Measurements from ENCODE around the gene SCG3.
"Not testable (repeated sequence)": the region's sequence is repeated elsewhere in the genome, so short reads cannot be mapped to it uniquely, and the experiment has no call there.

SCG3 gene

DNA sequence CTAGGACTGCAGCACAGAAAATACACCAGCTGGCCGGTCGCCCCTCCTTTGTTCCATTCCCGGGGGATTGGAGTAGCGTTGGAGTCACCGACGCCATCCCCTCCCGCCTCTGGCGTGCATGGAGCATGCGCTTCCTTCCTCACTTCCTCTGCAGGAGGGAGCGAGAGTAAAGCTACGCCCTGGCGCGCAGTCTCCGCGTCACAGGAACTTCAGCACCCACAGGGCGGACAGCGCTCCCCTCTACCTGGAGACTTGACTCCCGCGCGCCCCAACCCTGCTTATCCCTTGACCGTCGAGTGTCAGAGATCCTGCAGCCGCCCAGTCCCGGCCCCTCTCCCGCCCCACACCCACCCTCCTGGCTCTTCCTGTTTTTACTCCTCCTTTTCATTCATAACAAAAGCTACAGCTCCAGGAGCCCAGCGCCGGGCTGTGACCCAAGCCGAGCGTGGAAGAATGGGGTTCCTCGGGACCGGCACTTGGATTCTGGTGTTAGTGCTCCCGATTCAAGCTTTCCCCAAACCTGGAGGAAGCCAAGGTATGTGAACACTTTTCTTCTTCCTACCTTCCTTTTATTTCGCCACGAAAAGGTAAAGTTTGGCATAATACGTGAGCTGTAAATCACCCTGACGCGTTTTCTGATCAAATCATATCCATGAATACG is at the start of gene SCG3:
Gene SCG3 (plus strand): TSS at position 201 of the 661 bp plus-strand sequence. CDS start 253 bp downstream, at position 454.
- DNase-seq (ENCODE audit: low read depth in 2 of 2): peak; percentile 28 to 29

DNA sequence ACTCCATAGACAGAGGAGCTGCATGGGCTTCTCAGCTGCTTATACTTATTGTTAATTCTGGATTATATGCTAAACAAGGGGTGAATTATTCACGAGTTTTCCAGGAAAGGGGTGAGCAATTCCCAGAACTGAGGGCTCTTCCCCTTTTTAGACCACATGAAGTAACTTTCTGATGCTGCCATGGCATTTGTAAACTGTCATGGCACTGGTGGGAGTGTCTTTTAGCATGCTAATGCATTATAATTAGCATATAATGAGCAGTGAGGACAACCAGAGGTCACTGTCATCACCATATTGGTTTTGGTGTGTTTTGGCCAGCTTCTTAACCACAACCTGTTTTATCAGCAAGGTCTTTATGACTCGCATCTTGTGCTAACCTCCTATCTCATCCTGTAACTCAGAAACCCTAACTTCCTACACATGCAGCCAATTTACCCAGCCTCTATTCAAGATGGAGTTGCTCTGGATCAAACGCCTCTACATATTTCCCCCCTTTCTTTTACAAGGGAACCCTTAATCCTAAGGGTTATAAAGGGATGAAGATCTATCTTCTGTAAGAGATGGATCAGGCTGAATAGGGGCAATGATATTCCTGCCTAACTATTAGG is 46.6 kb upstream of the SCG3 start:
- DNase-seq (ENCODE audit: low read depth in 2 of 2): no peak

DNA sequence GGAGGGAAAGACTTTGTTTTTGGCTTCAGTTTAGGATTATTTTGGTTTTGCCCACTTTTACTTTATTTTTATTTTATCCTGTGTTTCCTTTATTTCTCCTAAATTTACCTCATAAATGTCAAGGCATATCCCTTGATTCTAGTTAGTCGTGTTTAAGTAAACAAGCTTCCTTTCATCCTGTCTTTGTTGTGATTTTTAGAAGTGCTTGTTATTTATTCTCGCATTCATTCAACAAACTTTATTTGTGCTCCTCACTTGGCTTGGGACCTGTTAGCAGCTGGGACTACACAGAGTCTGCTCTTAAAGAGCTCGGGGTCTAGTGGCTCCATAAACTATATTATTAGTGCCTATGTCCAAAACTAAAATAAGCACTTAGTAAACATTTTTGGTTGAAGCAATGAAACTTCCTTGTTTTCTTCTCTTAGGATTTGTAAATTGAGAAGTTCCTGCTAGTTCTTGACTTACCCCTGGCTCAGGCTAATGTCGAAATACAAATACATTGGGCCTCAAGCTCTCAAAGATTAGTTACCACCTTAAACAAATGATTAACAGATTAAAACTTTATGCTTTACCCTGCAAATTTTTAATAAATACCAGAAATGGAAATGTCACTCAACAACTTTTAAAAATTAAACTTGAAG is 39.7 kb upstream of the SCG3 start:
- no peak for DNase-seq (ENCODE audit: low read depth in 2 of 2)

DNA sequence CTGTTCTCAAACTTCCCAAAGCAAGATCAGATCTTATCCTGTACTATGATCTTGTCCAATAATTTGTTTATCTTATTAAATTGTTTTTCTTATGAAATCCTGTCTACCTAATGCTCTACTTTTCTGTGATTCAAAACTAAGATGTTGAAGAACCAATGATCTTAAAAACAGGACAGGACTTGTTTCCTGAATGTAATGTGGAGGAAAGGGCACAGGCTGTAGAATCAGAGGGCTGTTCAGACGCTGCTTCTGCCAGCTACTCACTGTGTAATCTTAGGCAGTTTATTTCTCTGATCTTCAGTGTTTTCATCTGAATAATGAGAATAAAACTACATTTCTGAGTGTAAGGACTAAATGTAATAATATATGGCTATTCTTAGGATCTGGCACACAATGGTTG is 38.6 kb upstream of the SCG3 start:
- no peak for DNase-seq (ENCODE audit: low read depth in 2 of 2)

DNA sequence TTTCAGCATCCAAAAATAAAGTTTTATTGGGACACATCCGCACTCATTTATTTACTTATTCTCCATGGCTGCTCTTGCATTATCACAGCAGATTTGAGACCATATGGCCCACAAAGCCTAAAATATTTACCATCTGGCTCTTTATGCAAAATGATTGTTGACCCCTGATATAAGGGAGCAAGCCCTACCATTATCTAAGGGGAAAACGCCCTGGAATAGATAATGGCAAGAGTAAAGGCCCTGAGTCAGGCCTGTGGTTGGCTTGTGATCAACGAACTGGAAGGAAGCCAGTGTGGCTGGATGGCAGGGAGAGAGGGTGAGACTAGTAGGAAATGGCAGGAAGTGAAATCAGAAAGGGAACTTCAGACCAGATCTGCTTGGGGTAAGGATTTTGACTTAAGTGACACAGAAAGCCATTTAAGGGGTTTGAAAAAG is 34.2 kb upstream of the SCG3 start:
- DNase-seq (ENCODE audit: low read depth in 2 of 2): peak; percentile 3 to 5

DNA sequence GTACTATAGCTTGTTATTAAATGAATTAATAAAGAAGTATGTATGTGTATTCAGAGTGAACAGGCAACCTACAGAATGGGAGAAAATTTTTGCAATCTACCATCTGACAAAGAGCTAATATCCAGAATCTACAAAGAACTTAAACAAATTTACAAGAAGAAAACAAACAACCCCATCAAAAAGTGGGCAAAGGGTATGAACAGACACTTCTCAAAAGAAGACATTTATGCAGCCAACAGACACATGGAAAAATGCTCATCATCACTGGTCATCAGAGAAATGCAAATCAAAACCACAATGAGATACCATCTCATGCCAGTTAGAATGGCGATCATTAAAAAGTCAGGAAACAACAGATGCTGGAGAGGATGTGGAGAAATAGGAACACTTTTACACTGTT is 33.2 kb upstream of the SCG3 start:
- not testable (repeated sequence) for DNase-seq (ENCODE audit: low read depth in 2 of 2)

DNA sequence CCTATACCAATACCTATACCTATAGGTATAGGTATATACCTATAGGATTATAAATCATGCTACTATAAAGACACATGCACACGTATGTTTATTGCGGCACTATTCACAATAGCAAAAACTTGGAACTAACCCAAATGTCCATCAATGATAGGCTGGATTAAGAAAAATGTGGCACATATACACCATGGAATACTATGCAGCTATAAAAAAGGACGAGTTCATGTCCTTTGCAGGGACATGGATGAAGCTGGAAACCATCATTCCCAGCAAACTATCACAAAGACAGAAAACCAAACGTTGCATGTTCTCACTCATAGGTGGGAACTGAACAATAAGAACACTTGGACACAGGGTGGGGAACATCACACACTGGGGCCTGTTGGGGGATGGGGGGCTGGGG is 32.7 kb upstream of the SCG3 start:
- not testable (repeated sequence) for DNase-seq (ENCODE audit: low read depth in 2 of 2)

DNA sequence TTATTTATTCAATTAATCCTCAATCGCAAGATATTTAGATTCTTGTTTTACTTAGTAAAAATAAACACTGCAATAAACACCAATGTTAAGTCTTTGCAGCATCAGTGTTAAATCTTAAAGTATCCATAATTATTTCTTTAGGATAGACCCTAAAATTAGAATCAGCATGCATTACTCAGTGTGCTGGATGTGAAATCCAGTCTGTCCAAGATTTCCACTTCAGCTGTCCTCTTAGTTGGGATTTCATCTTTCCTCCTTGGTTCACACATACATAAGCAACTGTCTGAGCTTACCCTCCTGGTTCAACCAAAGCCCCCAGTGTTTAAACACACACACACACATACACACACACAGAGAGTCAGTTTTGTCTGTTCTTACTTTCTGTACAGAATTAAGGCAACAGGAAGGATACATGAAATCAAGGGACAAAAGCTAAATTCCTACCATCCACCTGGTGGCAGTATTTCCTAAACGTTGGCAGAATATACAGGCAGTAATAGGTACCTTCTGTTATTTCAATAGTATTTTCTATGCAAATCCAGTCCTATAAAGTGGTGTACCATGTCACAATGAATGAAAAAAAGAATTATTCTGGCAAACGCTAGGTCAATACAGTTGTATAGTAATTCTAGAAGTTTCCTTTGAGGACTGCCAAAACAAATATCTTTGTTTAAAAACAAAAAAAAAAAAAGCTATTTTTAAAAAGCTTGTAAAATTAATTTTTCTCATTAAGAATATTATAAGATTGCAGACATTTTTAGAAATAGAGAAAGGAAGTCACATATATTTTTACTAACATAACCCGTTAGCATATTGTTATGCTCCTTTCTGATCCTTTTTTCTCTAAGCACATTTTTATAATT is 31.4 kb upstream of the SCG3 start:
- peak; percentile 42 to 44 for DNase-seq (ENCODE audit: low read depth in 2 of 2)

DNA sequence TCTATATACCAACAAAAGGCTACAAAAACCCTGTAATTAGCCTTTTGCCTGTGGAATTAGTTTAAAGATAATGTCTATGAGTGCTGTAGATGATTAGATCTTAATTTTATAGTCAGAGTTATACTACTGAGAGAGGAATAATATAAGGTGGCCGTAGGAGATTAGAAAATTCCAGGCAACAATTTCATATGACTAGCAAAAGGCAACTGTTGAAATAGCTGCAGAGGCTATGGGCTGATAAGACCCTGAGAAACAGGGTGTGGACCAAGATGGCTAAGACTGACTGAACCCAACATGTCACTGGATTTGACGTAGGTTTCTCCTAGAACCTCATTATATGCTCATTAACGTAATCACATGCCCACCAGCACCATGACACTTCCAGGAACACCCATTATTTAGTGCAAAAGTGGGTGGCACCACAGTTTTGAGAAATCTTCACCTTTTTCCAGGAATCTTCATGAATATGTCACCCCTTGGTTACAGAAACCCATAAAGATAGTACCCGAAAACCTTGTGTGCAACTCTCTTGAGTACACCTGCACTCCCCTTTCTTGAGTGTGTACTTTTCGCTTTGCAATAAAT is 29.1 kb upstream of the SCG3 start:
- DNase-seq (ENCODE audit: low read depth in 2 of 2): no peak

DNA sequence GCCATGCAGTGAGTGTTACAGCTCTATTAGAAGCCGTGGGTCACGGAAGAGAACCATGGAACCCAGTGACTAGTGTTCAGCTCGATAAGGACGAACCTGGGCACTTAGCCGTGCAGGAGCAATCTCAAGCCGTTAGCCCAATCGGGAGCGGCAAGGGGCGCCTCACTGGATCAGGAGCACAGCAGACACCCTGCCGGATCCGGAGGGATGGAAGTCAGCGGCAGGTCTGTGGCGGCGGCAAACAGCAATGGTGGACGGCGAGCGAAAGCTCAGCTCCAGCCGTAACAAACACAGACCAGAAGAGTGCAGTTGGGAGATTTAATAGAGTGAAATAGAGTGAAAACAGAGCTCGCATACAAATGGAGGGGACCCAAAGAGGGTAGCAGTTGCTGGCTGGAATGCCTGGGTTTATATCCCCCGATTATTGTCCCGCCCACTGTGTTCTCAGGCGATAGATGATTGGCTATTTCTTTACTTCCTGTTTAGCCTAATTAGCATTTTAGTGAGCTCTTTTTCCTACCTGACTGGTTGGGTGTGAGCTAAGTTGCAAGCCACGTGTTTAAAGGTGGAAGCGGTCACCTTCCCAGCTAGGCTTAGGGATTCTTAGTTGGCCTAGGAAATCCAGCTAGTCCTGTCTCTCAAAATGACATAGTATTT is 25.8 kb upstream of the SCG3 start:
- not testable (repeated sequence) for DNase-seq (ENCODE audit: low read depth in 2 of 2)

DNA sequence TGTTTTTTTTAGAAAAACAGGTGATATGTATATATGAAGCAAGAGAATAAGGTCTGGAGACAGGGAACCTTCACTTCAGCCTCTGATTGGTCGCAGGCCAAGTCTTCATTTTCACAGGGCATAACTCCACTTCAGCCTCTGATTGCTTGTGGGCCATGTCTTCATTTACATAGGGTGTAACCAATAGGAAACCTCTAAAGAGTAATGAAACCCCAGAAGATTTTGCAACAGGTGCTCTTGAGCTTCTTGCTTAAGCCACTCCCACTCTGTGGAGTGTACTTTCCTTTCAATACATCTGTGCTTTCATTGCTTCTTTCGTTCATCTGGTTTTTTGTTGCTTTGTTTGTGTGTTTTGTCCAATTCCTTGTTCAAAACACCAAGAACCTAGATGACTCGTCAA is 22.6 kb upstream of the SCG3 start:
- no peak for DNase-seq (ENCODE audit: low read depth in 2 of 2)

DNA sequence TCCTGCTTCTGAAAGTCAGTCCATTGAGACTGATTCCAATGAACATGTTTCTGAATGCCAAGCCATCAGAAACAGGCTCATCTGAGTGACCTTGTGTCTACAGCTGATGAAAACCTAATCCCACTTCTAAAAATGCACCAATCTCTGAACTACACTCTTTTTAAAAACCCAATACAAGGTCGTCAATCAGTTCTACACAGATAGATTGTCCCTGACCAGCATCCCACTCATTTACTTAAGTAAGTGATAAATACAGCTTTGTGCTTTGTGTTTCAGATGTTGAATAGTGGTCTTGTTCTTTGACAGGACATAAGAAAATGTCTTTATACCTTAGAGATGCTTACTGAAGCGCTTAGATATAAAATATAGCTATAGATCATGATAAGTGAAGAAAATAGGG is 20.2 kb upstream of the SCG3 start:
- DNase-seq (ENCODE audit: low read depth in 2 of 2): no peak

DNA sequence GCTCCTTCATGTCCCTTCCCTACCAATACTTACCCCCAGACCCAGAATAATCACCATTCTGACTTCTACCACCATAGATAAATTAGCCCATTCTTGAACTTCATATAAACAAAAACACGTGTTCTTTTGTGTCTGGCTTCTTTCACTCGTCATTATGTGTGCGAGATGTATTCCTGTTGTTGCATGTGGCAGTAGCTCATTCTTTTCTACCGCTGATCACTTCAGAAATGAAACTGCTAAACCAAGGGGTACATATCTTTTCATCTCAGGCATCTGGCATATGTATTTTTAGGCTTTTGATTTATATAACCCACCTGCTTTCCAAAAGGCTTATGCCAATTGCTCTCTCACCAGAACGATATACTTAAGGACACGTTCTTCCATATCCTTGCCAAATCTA is 13.8 kb upstream of the SCG3 start:
- DNase-seq (ENCODE audit: low read depth in 2 of 2): no peak

DNA sequence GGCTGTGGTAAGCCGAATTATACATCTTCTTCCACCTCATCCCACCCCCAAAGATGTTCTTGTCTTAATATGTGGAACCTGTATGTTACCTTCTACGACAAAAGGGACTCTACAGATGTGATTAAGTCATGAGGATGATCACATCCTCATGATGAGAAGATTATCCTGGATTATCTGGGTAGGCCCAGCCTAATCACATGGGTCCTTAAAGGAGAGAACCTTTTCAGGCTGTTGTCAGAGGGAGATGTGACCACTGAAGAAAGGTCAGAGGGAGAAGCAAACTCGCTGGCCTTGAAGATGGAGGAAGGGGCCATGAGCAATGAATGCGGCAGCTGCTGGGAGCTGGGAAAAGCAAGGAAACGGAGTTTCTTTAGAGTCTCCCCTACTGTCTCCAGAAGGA is 12.9 kb upstream of the SCG3 start:
- no peak for DNase-seq (ENCODE audit: low read depth in 2 of 2)

DNA sequence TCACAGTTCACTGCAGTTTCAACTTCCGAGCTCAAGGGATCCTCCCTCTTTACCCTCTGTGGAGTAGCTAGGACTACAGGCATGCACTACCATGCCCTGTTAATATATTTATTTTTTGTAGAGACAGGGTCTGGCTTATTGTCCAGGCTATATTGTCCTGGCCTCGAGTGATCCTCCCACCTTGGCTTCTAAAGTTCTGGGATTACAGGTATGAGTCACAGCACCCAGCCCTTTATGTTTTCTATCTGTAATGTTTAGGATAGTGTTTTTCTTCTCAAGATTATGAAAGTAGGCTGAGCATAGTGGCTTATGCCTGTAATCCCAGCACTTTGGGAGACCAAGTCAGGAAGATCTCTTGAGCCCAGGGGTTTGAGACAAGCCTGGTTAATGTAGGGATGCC is 11.9 kb upstream of the SCG3 start:
- DNase-seq (ENCODE audit: low read depth in 2 of 2): no peak

DNA sequence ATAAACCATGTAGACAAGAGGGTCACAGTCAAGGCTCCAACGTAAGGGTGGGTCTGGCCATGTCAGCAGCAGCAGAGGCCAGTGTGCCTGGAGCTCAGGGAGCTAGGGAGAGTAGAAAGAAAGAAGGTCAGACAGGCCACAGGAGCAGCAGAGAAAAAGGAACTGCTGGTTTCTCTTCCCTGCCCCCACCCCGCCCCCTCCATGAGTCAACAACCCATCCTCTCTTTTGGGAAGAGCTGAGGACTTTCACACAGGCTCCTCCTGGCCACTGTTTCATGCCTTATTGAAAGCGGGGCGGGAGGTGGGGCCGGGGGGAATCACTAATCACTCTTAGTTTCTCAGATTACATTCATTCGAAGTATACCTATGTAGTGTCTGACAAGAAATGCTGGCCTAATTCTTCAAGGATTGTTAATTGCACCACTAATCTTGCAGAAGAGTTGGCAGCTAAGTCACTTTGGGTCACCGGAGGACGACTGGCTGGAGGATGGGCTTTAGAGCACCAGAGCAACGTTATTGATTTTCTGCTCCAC is 9.1 kb upstream of the SCG3 start:
- DNase-seq (ENCODE audit: low read depth in 2 of 2): no peak

DNA sequence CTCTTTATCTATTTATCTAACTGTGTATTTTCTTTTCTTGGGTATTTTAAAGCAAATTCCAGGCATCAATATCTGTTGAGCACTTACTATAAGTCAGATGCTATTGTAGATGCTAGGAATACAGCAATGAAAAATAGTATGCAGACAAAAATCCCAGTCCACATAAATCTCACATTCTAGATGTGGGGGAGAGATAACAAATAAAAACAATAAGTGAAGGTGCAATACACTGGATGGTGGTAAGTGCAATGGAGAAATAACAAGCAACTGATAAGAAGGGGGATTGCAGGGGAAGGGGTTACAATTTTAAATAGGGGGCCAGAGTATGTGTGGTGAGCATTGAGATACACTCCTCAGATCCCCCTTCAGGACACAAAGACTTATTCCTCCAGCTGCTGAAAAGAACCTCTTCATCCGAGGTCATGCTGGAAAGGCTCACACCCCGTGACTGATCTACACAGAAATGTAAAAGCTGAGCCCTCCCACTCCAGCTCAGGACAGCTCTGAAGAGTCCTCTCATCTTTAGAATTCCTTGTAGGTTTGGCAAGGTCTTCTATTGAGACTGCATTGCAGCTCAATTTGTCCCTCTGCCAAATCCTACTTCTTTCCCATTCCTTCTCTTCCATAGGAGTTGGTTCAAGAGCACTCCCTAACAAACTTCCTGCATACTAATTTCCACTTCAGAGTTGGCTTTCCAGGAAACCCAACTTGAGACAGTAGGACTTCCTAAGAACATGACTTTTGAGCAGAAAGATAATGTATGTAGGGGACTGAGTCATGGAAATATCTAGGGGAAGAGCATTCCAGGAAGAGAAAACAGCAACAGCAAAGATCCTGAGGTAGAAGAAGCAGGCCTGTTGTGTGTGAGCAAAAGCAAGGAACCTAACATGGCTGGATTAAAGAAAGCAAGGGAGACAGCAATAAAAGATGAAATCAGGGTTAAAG is 8.1 kb upstream of the SCG3 start:
- no peak for DNase-seq (ENCODE audit: low read depth in 2 of 2)

DNA sequence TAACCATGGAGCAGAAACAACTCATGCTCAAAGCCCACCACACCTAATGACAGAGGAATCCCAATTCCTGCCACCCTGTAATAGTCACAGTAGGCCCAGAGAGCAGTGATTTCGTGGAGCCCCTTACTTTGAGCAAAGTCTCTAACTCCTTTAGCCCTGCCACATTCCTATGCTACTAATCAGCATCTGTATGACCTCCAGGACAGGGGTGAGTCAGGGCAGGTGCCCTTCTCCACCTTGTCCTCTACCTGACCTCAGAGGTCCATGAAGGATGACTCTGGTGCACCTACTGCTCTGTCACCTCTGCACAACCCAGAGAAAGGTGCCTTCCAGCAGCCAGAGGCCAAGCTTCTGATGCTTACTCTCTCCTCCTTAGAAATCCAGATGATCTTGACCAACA is 6.1 kb upstream of the SCG3 start:
- no peak for DNase-seq (ENCODE audit: low read depth in 2 of 2)

DNA sequence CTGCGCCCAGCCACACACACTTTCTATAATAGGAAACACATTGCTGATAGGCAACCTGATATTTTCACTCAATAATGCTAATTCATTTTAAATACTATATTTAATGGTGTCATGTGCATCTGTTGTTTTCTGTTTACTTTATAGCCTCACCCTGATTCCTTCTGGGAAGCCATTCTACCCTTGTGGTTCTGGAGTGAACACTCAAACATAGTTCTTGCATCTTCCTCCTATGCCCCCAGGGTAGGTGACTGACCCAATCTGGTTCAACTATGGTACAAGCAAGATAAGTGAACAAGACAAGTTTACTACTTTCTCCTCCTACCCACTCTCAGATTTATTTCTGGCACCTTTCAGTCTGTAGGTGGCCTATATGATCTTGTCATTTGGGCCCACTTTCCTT is 4.3 kb upstream of the SCG3 start:
- DNase-seq (ENCODE audit: low read depth in 2 of 2): no peak

DNA sequence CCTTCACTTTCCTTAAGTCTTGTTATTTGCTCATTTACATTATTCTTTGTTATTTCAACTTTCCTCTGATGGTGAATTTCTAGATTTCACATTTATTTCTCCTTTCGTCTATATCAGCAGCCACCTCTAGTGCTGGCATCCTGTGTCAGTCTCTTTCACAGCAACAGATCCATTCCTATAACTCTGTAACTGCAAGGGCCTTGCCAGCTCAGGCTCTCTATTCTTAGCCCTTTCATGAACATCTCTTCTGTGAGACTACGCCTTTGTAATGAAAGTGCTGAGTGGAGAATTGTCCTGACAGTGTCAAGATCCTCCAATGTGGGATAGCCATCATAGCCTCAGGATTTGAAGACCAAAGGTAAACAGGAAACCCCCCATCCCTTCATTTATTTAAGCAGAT is 3.9 kb upstream of the SCG3 start:
- DNase-seq (ENCODE audit: low read depth in 2 of 2): no peak
